Fibroblast of mammary gland (primary cell): ENCODE results near the gene PTPN4.

ENCODE experiments used
- DNase-seq: peaks from one replicate; pipeline ENCODE4 v3.0.0-alpha.2; 2010; ENCODE audit warnings: low read depth
- H3K4me3 ChIP-seq: 2 replicates; pipeline ENCODE4 v1.5.1; 2011; ENCODE audit warnings: low read depth, mild to moderate bottlenecking, low read length, moderate library complexity; ENCODE audit not compliant: control insufficient read depth
- CTCF ChIP-seq: conservative IDR thresholded peaks from 2 replicates; pipeline ENCODE4 v1.5.1; 2011; ENCODE audit warnings: low read depth, low read length, inconsistent platforms; ENCODE audit not compliant: control insufficient read depth, insufficient read depth

PTPN4 gene

GRCh38 chr2:119759451-119760236 lies at the start of gene PTPN4:
PTPN4 (plus strand) TSS chr2:119759922; CDS start chr2:119809854, 49,932 bp downstream.
- no peak for TF ChIP-seq CTCF
- DNase-seq: peak; percentile 97
- H3K4me3 ChIP-seq: peak within 1 kb of the TSS; percentile 86

GRCh38 chr2:119710281-119710680 lies 49.4 kb upstream of the PTPN4 start:
- no peak overlapping the region for H3K4me3 ChIP-seq
- TF ChIP-seq CTCF: no peak
- no peak for DNase-seq

- no peak overlapping the region for H3K4me3 ChIP-seq
- DNase-seq: no peak
- no peak for TF ChIP-seq CTCF
These were observed 48.4 kb upstream of the PTPN4 start for GRCh38 chr2:119711352-119711751.

GRCh38 chr2:119712571-119712970 lies 47.2 kb upstream of the PTPN4 start:
- no peak overlapping the region for H3K4me3 ChIP-seq
- DNase-seq: no peak
- TF ChIP-seq CTCF: no peak

GRCh38 chr2:119713819-119714490 lies 45.8 kb upstream of the PTPN4 start:
- TF ChIP-seq CTCF: no peak
- H3K4me3 ChIP-seq: no peak overlapping the region
- no peak for DNase-seq

GRCh38 chr2:119715409-119716283 lies 44.1 kb upstream of the PTPN4 start:
- no peak for TF ChIP-seq CTCF
- DNase-seq: no peak
- H3K4me3 ChIP-seq: no peak overlapping the region
